H1 (cell line): Measurements from ENCODE around the gene CNOT2. TPM values are rescaled to one million over a fixed set of nuclear protein-coding genes. Genes with fewer than 3 reads are reported as not detected.

Experiments
- CEBPB ChIP-seq: IDR thresholded peaks from 2 replicates; pipeline ENCODE4 v1.6.1; 2012; ENCODE audit warnings: low read depth, low read length
- CHD7 ChIP-seq: fragments of 300-600 bp; sonication (generic); IDR thresholded peaks from 2 replicates; pipeline ENCODE4 v1.7.1; 2012; ENCODE audit warnings: low read length, moderate library complexity, mild to moderate bottlenecking, inconsistent platforms; ENCODE audit not compliant: insufficient replicate concordance
- KDM1A ChIP-seq: fragments of 200-600, 300-600 bp; sonication (generic); IDR thresholded peaks from 2 replicates; pipeline ENCODE4 v1.7.1; 2016; ENCODE audit warnings: mild to moderate bottlenecking, low read length, borderline replicate concordance
- NANOG ChIP-seq: IDR thresholded peaks from 2 replicates; pipeline ENCODE4 v1.6.1; 2011; ENCODE audit warnings: low read length, low read depth, mild to moderate bottlenecking, inconsistent platforms; ENCODE audit not compliant: insufficient read depth, poor library complexity, severe bottlenecking
- SIX5 ChIP-seq: IDR thresholded peaks from 2 replicates; pipeline ENCODE4 v1.6.1; 2011; ENCODE audit warnings: mild to moderate bottlenecking, low read depth, low read length
- polyA plus RNA-seq, 7 experiments: library from polyadenylated mRNA; depleted of rRNA in 3 of 7; stranded (reverse) in 5 of 7; unstranded in 2 of 7; fragments of >200 nt in 5 of 7; fragments of 200-250 nt in 2 of 7; gene quantifications; 1 replicate in 5 of 7; 2 replicates in 1 of 7; 4 replicates in 1 of 7; pipeline versions ENCODE4 v1.2.1 to v1.2.3, GENCODE V29; 2011 to 2013; ENCODE audit warnings: missing spikeins in 2 of 7, mixed read lengths in 2 of 7
- total RNA-seq: library from RNA; stranded (reverse); fragmentation: NEBNext Ultra II Directional; extraction: Animal tissue kit (Norgen Biotek cat#: 25700); gene quantifications from 2 replicates; pipeline ENCODE4 v1.2.1, GENCODE V29; 2021

CNOT2 gene
- total and polyA plus RNA-seq, 2 of the 8 experiments (the other 6 are each of a cell fraction or from before 2014, with no cell fraction given) = 61.2 to 64.8 TPM

GRCh38 chr12:70398002-70398401 lies 154.8 kb downstream of the CNOT2 start (continued):
- no peak for TF ChIP-seq CHD7
- no peak for TF ChIP-seq SIX5
- no peak for TF ChIP-seq KDM1A
- no peak for TF ChIP-seq NANOG
- TF ChIP-seq CEBPB = no peak
- TF ChIP-seq, all 59 proteins: peak for 0
